Chondrocyte (in vitro differentiated cells): ENCODE measurements around the gene PYCR2. TPM values are rescaled to one million over a fixed set of nuclear protein-coding genes. Genes with fewer than 3 reads are reported as not detected.
"Not testable (repeated sequence)": the region's sequence is repeated elsewhere in the genome, so short reads cannot be mapped to it uniquely, and the experiment has no call there.

Experiments used
- DNase-seq: peaks from one replicate; pipeline ENCODE4 v3.0.0; 2021; ENCODE audit warnings: mixed read lengths, low spot score
- H3K27ac Mint-ChIP-seq: one replicate; pipeline ENCODE4 v1.8.0; 2021; ENCODE audit warnings: mild to moderate bottlenecking, moderate library complexity, mixed read lengths; ENCODE audit not compliant: unreplicated experiment
- H3K27me3 Mint-ChIP-seq: 2 replicates; pipeline ENCODE4 v1.8.0; 2021; ENCODE audit warnings: low read depth, mixed read lengths
- H3K36me3 Mint-ChIP-seq: 2 replicates; pipeline ENCODE4 v1.8.0; 2021; ENCODE audit warnings: low read depth, mixed read lengths
- H3K4me1 Mint-ChIP-seq: 2 replicates; pipeline ENCODE4 v1.8.0; 2021; ENCODE audit warnings: low read depth, mild to moderate bottlenecking, mixed read lengths
- H3K4me3 Mint-ChIP-seq: one replicate; pipeline ENCODE4 v1.8.0; 2021; ENCODE audit warnings: mild to moderate bottlenecking, moderate library complexity, mixed read lengths; ENCODE audit not compliant: unreplicated experiment
- H3K9me3 Mint-ChIP-seq: 2 replicates; pipeline ENCODE4 v1.8.0; 2021; ENCODE audit warnings: low read depth, mixed read lengths
- CTCF ChIP-seq: fragments of 200-600 bp; sonication (generic); IDR thresholded peaks from 2 replicates; pipeline ENCODE4 v1.5.0; 2021; ENCODE audit warnings: antibody characterized with exemption, mild to moderate bottlenecking, moderate library complexity
- total RNA-seq: library from RNA; stranded (reverse); gene quantifications from 3 replicates; pipeline ENCODE4 v1.2.1, GENCODE V29; 2021

PYCR2 gene
- total RNA-seq, 1 donor from 2014 or later = 43.4 TPM

- Mint-ChIP-seq H3K9me3 (no peaks in the 10 kb centered on the region), H3K36me3 (no peaks in the 10 kb centered on the region), H3K4me1 (peaks cover 6% of the 10 kb centered on the region), H3K4me3 (no peak overlapping the region), H3K27ac (no peak overlapping the region), H3K27me3 (no peaks in the 10 kb centered on the region)
- no peak for TF ChIP-seq CTCF
- no peak for DNase-seq
These were observed 7.5 kb upstream of the PYCR2 start for GRCh38 chr1:225931270-225932136.

- TF ChIP-seq CTCF = no peak
- Mint-ChIP-seq H3K36me3 (no peaks in the 10 kb centered on the region), H3K27ac (no peak overlapping the region), H3K4me1 (peaks cover 4% of the 10 kb centered on the region), H3K27me3 (no peaks in the 10 kb centered on the region), H3K4me3 (no peak overlapping the region), H3K9me3 (no peaks in the 10 kb centered on the region)
- no peak for DNase-seq
These were observed 6.5 kb upstream of the PYCR2 start for GRCh38 chr1:225930566-225930965.

- not testable (repeated sequence) for H3K4me1 Mint-ChIP-seq, H3K9me3 Mint-ChIP-seq, DNase-seq, H3K27ac Mint-ChIP-seq, H3K36me3 Mint-ChIP-seq, H3K27me3 Mint-ChIP-seq, H3K4me3 Mint-ChIP-seq
These were observed 5.4 kb upstream of the PYCR2 start for GRCh38 chr1:225929462-225929861.

- TF ChIP-seq CTCF = no peak
- no peaks in the 10 kb centered on the region for H3K27me3 Mint-ChIP-seq
- no peak overlapping the region for H3K27ac Mint-ChIP-seq
- no peak for DNase-seq
- H3K4me3 Mint-ChIP-seq = no peak overlapping the region
- H3K36me3 Mint-ChIP-seq = no peaks in the 10 kb centered on the region
- H3K9me3 Mint-ChIP-seq = no peaks in the 10 kb centered on the region
- peaks cover 8% of the 10 kb centered on the region for H3K4me1 Mint-ChIP-seq
These were observed 4.4 kb upstream of the PYCR2 start for GRCh38 chr1:225928186-225929175.

GRCh38 chr1:225926551-225927113 lies 2.6 kb upstream of the PYCR2 start:
- Mint-ChIP-seq H3K36me3 (no peaks in the 10 kb centered on the region), H3K9me3 (no peaks in the 10 kb centered on the region), H3K27ac (no peak overlapping the region), H3K4me3 (no peak overlapping the region), H3K4me1 (peaks cover 20% of the 10 kb centered on the region), H3K27me3 (no peaks in the 10 kb centered on the region)
- DNase-seq = no peak
- no peak for TF ChIP-seq CTCF
